ENCODE measurements around the gene WDR82. TPM values are rescaled to one million over a fixed set of nuclear protein-coding genes. Genes with fewer than 3 reads are reported as not detected.
A peak's percentile ranks its signal among the peaks of the same experiment; 100 is the strongest.

Gene WDR82
- total and polyA plus RNA-seq, 7 donors = 22.2 to 54.9 (median 46.8) TPM

DNA sequence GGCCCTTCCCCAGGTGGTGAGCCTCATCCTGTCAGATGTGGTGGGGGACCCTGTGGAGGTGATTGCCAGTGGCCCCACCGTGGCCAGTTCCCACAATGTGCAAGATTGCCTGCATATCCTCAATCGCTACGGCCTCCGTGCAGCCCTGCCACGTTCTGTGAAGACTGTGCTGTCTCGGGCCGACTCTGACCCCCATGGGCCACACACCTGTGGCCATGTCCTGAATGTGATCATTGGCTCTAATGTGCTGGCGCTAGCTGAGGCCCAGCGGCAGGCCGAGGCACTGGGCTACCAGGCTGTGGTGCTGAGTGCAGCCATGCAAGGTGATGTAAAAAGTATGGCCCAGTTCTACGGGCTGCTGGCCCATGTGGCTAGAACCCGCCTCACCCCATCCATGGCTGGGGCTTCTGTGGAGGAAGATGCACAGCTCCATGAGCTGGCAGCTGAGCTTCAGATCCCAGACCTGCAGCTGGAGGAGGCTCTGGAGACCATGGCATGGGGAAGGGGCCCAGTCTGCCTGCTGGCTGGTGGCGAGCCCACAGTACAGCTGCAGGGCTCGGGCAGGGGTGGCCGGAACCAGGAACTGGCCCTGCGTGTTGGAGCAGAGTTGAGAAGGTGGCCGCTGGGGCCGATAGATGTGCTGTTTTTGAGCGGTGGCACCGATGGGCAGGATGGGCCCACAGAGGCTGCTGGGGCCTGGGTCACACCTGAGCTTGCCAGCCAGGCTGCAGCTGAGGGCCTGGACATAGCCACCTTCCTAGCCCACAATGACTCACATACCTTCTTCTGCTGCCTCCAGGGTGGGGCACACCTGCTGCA, 14.0 kb upstream of the WDR82 start:
- peaks cover 0 to 6% (median 3%) of the 10 kb centered on the region in 4 donors for H3K4me1 ChIP-seq
- H3K4me3 ChIP-seq = no peak overlapping the region
- H3K9me3 ChIP-seq = no peaks in the 10 kb centered on the region
- H3K36me3 ChIP-seq = peaks cover 0 to 24% (median 8%) of the 10 kb centered on the region in 4 donors
- H3K27ac ChIP-seq = no peak overlapping the region
- intact Hi-C loops (cut with DNase I) = no loop called here
- TF ChIP-seq, protein P1, sequence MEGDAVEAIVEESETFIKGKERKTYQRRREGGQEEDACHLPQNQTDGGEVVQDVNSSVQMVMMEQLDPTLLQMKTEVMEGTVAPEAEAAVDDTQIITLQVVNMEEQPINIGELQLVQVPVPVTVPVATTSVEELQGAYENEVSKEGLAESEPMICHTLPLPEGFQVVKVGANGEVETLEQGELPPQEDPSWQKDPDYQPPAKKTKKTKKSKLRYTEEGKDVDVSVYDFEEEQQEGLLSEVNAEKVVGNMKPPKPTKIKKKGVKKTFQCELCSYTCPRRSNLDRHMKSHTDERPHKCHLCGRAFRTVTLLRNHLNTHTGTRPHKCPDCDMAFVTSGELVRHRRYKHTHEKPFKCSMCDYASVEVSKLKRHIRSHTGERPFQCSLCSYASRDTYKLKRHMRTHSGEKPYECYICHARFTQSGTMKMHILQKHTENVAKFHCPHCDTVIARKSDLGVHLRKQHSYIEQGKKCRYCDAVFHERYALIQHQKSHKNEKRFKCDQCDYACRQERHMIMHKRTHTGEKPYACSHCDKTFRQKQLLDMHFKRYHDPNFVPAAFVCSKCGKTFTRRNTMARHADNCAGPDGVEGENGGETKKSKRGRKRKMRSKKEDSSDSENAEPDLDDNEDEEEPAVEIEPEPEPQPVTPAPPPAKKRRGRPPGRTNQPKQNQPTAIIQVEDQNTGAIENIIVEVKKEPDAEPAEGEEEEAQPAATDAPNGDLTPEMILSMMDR (IDR thresholded peaks at IDR 0.05) = no peak
- TF ChIP-seq EP300 (IDR thresholded peaks at IDR 0.05) = no peak
- TF ChIP-seq POLR2AphosphoS5 (IDR thresholded peaks at IDR 0.05) = no peak
- no peak for TF ChIP-seq POLR2A (IDR thresholded peaks at IDR 0.05)
- WGBS, 2 donors = 95 to 96% methylated on average over 20 of the region's 20 CpGs
- no peak for DNase-seq
- no peaks in the 10 kb centered on the region for H3K27me3 ChIP-seq

DNA sequence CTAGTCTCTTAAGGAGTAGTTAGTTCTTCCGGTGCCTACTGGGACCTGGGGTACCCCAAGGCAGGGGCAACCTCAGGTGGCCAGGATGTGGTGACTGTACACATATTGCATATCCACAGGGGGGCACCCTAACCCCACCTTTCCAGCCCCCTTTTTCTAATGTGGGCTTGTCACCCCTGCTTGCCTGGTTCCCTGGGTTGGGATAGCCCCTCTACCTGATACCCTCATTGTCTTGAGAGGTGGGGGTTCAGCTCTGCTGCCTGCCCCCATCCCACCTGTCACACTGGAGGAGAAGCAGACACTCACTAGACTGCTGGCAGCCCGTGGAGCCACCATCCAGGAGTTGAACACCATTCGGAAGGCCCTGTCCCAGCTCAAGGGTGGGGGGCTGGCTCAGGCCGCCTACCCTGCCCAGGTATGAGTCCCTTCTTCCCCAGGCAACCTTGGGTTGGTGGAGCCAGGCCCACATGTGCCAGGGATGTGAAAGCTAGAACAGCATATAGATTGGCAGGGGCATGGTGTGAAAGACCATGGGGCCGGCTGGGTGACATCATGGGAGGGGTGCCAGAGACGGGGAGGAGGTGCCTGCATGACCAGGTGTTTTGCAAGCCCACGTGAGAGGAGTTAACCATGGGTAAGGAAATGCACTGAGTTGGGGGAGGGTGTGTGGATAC, 13.2 kb upstream of the WDR82 start:
- H3K27ac ChIP-seq = no peak overlapping the region
- H3K4me3 ChIP-seq = no peak overlapping the region
- WGBS, 2 donors = 50 to 75% methylated on average over 7 of the region's 7 CpGs
- DNase-seq = peak; percentile 54
- peaks cover 0 to 24% (median 8%) of the 10 kb centered on the region in 4 donors for H3K36me3 ChIP-seq
- no peaks in the 10 kb centered on the region for H3K27me3 ChIP-seq
- intact Hi-C loops (cut with DNase I) = no loop called here
- no peaks in the 10 kb centered on the region for H3K9me3 ChIP-seq
- H3K4me1 ChIP-seq = peaks cover 0 to 14% (median 8%) of the 10 kb centered on the region in 4 donors
- TF ChIP-seq POLR2AphosphoS5 (IDR thresholded peaks at IDR 0.05) = no peak
- TF ChIP-seq POLR2A (IDR thresholded peaks at IDR 0.05) = no peak
- TF ChIP-seq, protein P1 (IDR thresholded peaks at IDR 0.05) = no peak
- TF ChIP-seq EP300 (IDR thresholded peaks at IDR 0.05) = no peak

DNA sequence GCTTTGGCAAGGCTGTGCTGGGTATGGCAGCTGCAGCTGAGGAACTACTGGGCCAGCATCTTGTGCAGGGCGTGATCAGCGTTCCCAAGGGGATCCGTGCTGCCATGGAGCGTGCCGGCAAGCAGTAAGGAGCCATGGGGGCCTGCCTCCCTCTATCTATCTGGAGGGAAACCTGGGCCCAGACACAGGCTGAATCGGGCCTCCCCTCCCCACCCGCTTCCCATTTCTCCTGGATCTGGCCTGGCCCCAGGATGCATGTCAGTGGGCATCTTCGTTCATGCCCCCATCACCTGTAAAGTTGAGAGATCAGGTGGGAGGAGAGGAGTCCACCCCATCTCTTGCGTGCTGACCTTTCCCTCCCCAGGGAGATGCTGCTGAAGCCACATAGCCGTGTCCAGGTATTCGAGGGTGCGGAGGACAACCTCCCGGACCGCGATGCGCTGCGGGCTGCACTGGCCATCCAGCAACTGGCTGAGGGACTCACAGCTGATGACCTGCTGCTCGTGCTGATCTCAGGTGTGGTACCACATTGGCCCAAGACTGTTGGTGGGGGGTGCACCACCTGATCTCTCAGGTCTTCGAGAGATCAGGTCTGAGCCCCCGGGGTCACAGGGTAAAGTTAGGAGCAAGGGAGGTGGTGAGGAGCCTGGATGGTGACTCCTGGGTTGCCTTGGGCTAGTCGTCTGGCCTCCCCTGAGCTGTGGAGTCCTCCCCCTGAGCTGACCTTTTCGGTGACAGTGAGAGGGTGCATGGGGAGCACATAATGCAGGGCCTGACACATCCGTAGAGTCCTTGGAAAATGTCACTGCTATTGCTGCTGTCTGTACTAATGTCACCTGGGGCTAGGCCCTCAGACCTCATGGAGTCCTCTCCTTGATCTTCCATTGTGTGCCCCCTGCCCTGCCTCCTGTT, 12.4 kb upstream of the WDR82 start:
- WGBS, 2 donors = 45 to 84% methylated on average over 23 of the region's 23 CpGs
- no peak overlapping the region for H3K27ac ChIP-seq
- H3K4me1 ChIP-seq = peaks cover 0 to 17% (median 10%) of the 10 kb centered on the region in 4 donors
- TF ChIP-seq EP300 (IDR thresholded peaks at IDR 0.05) (no peak), POLR2A (IDR thresholded peaks at IDR 0.05) (no peak)
- peak; percentile 59 for DNase-seq
- intact Hi-C loops (cut with DNase I) = no loop called here
- H3K36me3 ChIP-seq = peaks cover 0 to 24% (median 8%) of the 10 kb centered on the region in 4 donors
- no peak overlapping the region for H3K4me3 ChIP-seq
- H3K9me3 ChIP-seq = no peaks in the 10 kb centered on the region
- no peaks in the 10 kb centered on the region for H3K27me3 ChIP-seq

DNA sequence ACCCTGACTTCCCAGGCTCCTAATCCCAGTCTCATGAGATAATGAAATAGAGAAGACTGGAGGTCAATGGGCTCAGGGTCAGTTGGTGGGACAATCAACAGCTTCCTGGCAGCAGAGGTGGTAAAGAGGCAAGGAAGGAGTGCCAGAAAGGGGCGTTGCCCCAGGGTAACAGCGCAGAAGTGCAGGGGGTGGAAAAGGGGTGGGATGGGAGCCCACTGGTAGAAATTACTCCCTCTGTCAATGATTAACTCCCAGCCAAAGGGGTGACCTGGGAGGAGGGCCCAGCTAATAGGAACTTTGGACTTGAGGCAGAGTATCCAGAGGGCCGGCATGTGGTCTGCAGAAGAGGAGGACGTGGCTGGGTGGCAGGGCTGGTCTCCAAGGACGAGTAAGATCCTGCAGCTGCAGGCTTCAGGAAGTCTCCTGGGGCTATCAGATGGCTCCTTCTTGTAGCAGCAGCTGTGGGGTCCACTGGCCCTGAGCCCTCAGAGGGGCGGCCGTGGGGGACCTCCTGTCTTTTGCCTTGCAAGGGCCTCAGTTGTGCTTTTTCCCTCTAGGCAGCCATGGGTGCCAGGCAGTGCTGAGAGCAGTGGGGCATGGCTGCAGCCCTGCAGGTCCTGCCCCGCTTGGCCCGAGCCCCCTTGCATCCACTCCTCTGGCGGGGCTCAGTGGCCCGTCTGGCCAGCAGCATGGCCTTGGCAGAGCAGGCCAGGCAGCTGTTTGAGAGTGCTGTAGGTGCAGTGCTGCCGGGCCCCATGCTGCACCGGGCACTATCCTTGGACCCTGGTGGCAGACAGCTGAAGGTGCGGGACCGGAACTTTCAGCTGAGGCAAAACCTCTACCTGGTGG, 11.5 kb upstream of the WDR82 start:
- peak; percentile 59 for DNase-seq
- no peaks in the 10 kb centered on the region for H3K27me3 ChIP-seq
- H3K36me3 ChIP-seq = peaks cover 0 to 24% (median 8%) of the 10 kb centered on the region in 4 donors
- WGBS, 2 donors = 22 to 69% methylated on average over 15 of the region's 15 CpGs
- H3K9me3 ChIP-seq = no peaks in the 10 kb centered on the region
- H3K4me1 ChIP-seq = peaks cover 0 to 17% (median 10%) of the 10 kb centered on the region in 4 donors
- H3K4me3 ChIP-seq = no peak overlapping the region
- intact Hi-C loops (cut with DNase I) = loop anchor here (2.0 to 5.0 kb wide), 2 partner anchors 49 to 293 kb away; partner anchors contain the start of gene RPL29
- no peak overlapping the region for H3K27ac ChIP-seq
- TF ChIP-seq, protein P1 (IDR thresholded peaks at IDR 0.05) = peak in 1 of 4 experiments; percentile 5
- TF ChIP-seq POLR2AphosphoS5 (IDR thresholded peaks at IDR 0.05) = no peak
